GM20000 (cell line): ENCODE measurements around the gene NINJ2.

Source experiments
- DNase-seq: peaks from one replicate; pipeline ENCODE4 v3.0.0; 2012; ENCODE audit warnings: low spot score
- TF ChIP-seq, protein P1 (sequence below): IDR thresholded peaks from 2 replicates; pipeline ENCODE4 v1.5.1; 2012; ENCODE audit warnings: mild to moderate bottlenecking, control low read depth; ENCODE audit errors: extremely low read depth, missing control alignments

The NINJ2 gene

DNA sequence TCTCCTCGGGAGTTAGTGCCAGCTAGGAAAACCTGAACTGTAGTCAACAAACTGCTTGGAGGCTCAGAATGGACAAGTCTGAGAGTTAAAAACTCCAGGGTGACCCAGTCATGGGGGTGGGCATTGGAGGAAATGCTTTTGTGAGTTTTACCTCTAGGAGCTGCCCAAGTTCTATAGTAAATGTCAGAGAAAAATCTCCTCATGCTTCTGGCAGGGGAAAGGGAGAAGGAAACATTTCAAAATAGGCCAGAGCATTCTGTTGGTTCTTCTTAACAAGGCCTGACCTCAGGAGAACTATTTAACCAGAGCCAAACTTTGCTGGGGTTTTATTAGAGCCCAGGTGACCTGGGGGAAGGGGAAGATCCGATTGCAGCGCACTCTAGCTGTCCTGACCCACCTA lies 12.3 kb downstream of the NINJ2 start:
- TF ChIP-seq, protein P1, sequence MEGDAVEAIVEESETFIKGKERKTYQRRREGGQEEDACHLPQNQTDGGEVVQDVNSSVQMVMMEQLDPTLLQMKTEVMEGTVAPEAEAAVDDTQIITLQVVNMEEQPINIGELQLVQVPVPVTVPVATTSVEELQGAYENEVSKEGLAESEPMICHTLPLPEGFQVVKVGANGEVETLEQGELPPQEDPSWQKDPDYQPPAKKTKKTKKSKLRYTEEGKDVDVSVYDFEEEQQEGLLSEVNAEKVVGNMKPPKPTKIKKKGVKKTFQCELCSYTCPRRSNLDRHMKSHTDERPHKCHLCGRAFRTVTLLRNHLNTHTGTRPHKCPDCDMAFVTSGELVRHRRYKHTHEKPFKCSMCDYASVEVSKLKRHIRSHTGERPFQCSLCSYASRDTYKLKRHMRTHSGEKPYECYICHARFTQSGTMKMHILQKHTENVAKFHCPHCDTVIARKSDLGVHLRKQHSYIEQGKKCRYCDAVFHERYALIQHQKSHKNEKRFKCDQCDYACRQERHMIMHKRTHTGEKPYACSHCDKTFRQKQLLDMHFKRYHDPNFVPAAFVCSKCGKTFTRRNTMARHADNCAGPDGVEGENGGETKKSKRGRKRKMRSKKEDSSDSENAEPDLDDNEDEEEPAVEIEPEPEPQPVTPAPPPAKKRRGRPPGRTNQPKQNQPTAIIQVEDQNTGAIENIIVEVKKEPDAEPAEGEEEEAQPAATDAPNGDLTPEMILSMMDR = no peak
- DNase-seq = no peak

DNA sequence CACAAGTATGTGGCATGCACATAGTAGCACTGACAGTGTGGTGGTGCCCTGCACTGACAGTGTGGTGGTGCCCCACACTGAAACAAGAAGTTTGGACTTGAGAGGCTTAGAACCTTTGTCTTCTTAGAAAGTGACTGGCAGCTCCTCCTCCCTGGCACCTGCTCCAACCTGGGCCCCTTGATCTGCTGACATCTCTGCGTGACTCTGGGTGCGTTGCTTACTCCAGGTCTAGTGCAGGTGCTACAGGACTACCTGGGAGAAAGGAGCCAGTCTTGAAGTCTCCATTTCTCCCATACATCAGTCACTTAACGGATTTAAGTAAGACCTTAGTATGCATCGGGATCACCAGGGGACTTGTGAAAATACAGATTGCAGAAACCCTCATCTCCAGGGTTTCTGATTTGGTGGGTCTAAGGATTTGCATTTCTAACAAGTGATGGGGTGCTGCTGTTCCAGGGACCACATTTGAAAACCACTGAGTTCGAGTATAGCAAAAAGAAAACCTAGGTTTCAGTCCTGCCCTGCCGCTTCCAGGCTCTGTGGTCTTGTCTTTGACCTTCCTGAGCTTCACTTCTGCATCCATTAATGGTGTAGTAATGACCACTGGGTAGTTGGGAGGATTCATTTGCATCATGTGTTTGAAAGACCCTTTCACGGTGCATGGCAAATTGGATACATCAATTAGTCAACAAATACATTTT lies 15.7 kb downstream of the NINJ2 start:
- no peak for DNase-seq
- TF ChIP-seq, protein P1 = no peak

DNA sequence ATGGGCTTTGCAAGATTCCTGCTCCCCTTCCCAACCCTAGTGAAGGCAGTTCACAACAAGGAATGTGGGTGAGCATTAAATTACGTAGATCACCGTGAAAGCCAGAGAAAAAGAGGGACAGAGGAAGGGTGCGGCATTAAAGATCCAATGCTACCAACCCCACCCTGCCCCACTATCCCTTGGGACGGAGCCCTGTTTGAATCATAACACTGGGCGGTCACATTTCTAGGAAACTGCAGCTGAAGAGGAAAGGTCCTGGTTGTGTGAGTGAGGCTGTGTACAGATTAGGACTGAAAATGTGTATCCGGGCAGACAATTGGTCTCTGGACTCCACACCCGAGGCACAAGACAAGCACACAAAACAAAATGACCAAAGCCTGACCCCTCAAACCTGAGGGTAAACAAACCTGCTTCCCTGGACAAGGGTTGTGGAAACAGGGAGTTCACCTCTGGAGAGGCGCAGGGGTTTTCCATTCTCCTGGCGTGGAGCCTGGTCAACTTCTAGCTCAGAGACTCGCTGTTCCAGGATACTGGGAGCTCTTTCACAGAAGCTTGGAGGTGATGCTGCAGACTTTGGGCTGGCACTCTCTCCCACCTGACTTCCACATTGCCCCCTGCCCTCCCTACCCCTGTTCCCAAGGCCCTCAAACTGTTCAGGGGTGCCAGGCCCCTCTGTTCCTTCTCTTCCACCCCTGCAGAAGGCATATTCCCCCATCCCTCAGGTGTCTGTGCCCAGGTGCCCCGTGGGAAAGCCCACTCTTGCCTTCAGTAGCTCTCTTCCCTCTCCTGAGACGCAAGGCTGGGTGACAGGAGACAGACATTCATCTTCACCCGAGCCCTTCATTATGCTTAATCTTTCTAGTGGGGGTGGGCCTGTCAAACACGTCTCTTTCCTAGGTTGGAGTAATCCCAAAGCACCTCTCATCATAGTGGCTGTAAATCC lies 16.5 kb downstream of the NINJ2 start:
- TF ChIP-seq, protein P1 = no peak
- no peak for DNase-seq

DNA sequence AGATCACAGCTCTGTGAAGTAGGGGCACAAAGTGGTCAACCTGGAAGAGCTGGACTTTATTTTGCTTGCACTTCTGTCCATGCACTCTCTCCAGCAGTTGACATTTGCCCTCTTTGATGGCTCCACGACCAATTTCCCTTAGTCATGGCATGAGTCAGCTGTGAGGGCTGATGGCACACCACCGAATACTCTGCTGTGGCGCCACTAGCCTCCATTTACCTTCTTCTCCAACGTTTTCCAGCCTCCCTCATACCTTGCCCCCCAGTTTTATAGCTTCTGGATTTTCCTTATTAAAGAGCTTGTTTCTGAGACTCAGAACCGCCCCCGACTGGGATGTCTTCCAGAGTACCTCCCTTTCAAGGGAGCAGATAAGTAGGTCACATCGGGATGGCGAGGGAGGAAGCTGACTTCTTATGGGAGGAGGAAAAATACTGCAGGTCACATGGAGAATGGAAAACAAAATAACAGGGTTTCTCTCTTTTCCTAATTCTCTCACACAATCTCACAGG lies 17.6 kb downstream of the NINJ2 start:
- TF ChIP-seq, protein P1 = no peak
- DNase-seq = no peak

DNA sequence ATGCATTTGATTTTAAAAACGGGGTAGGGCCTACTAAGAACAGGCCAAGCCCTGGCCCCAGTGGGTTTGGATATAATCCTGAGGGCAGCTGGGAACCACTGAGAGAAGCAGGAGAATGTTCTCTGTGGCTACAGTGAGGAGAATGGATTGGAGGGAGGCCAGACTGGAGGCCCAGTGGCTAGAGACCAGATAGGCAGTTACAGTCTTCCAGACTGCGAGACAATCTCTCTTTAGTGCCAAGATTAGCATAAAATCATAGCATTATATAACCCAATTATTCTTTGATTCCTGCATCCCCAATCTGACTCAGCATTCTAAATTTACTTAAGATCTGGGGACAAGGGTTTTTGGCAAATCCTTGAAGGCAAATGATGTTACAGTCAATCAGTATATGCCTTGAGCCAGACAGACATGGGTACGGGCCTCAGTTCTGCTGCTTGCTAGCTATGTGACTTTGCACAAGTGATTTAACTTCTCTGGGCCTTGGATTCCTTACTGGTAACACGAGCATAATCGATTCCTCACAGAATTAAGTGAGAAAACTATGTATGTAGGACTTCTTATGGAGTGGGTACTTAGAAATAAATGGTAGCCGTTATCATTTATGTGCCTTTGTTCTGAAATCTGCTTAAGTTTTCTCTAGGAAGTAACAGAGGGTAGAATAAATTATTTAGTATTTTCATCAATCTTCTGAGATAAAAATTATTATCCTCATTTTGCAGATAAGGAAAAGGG lies 18.3 kb downstream of the NINJ2 start:
- DNase-seq = no peak
- TF ChIP-seq, protein P1 = no peak

DNA sequence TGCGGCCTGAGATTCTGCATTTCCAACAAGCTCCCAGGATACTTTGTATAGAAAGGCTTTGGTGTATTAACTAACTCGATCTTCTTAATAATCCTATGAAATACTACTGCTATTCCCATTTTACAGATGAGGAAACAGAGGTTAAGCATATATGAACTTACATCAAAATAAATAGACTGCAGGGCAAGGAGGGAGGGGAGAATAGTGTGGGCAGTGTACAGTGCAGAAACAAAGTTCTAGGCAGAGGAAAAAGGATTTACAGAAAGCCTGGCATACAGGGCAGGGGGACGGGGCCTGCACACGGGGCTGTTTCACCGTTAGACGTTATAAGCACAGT lies 19.0 kb downstream of the NINJ2 start:
- TF ChIP-seq, protein P1 = no peak
- no peak for DNase-seq
